ENCODE results near the gene ERMARD.

Gene ERMARD

GRCh38 chr6:169803816-169804340 lies 52.5 kb downstream of the ERMARD start:
- Histone ChIP-seq H3K27ac (ENCODE audit: low read depth, low read length, severe bottlenecking) (no peak overlapping the region), H3K9me3 (ENCODE audit: control insufficient read depth, low read length) (no peaks in the 10 kb centered on the region), H3K4me1 (ENCODE audit: control insufficient read depth, insufficient read depth, low read length, poor library complexity, severe bottlenecking) (peaks cover 20% of the 10 kb centered on the region), H3K4me3 (ENCODE audit: extremely low read depth, insufficient read depth, low read length, poor library complexity, severe bottlenecking) (no peak overlapping the region), H3K36me3 (ENCODE audit: control insufficient read depth, insufficient read depth, low read length) (no peaks in the 10 kb centered on the region)
- WGBS, 2 experiments (ENCODE audit: insufficient coverage in 2 of 2): 93 to 96% methylated on average over 2 to 3 of the region's 3 CpGs

GRCh38 chr6:169804427-169804826 lies 53.0 kb downstream of the ERMARD start:
- H3K4me3 ChIP-seq (ENCODE audit: extremely low read depth, insufficient read depth, low read length, poor library complexity, severe bottlenecking): no peak overlapping the region

GRCh38 chr6:169805242-169805838 lies 53.9 kb downstream of the ERMARD start:
- no peaks in the 10 kb centered on the region for H3K36me3 ChIP-seq (ENCODE audit: control insufficient read depth, insufficient read depth, low read length)
- no peak overlapping the region for H3K27ac ChIP-seq (ENCODE audit: low read depth, low read length, severe bottlenecking)
- H3K4me1 ChIP-seq (ENCODE audit: control insufficient read depth, insufficient read depth, low read length, poor library complexity, severe bottlenecking): peaks cover 15% of the 10 kb centered on the region
- H3K4me3 ChIP-seq (ENCODE audit: extremely low read depth, insufficient read depth, low read length, poor library complexity, severe bottlenecking): no peak overlapping the region
- 88 to 90% methylated on average over 7 of the region's 7 CpGs for WGBS, 2 experiments (ENCODE audit: insufficient coverage in 2 of 2)
- H3K9me3 ChIP-seq (ENCODE audit: control insufficient read depth, low read length): no peaks in the 10 kb centered on the region

More at GRCh38 chr6:169804427-169804826, 53.0 kb downstream of the ERMARD start:
- peaks cover 17% of the 10 kb centered on the region for H3K4me1 ChIP-seq (ENCODE audit: control insufficient read depth, insufficient read depth, low read length, poor library complexity, severe bottlenecking)
- no peak overlapping the region for H3K27ac ChIP-seq (ENCODE audit: low read depth, low read length, severe bottlenecking)
- H3K36me3 ChIP-seq (ENCODE audit: control insufficient read depth, insufficient read depth, low read length): no peaks in the 10 kb centered on the region
- H3K9me3 ChIP-seq (ENCODE audit: control insufficient read depth, low read length): no peaks in the 10 kb centered on the region

- no peak overlapping the region for H3K27ac ChIP-seq (ENCODE audit: low read depth, low read length, severe bottlenecking)
- no peaks in the 10 kb centered on the region for H3K36me3 ChIP-seq (ENCODE audit: control insufficient read depth, insufficient read depth, low read length)
- H3K4me3 ChIP-seq (ENCODE audit: extremely low read depth, insufficient read depth, low read length, poor library complexity, severe bottlenecking): no peak overlapping the region
- WGBS, 2 experiments (ENCODE audit: insufficient coverage in 2 of 2): no CpG with 5 or more reads among the region's 1 CpG
- no peaks in the 10 kb centered on the region for H3K9me3 ChIP-seq (ENCODE audit: control insufficient read depth, low read length)
- H3K4me1 ChIP-seq (ENCODE audit: control insufficient read depth, insufficient read depth, low read length, poor library complexity, severe bottlenecking): peaks cover 2% of the 10 kb centered on the region
These were observed 55.3 kb downstream of the ERMARD start for GRCh38 chr6:169806701-169807100.

GRCh38 chr6:169807229-169807628 lies 55.8 kb downstream of the ERMARD start:
- Histone ChIP-seq H3K36me3 (ENCODE audit: control insufficient read depth, insufficient read depth, low read length) (no peaks in the 10 kb centered on the region), H3K27ac (ENCODE audit: low read depth, low read length, severe bottlenecking) (no peak overlapping the region), H3K9me3 (ENCODE audit: control insufficient read depth, low read length) (no peaks in the 10 kb centered on the region), H3K4me3 (ENCODE audit: extremely low read depth, insufficient read depth, low read length, poor library complexity, severe bottlenecking) (no peak overlapping the region), H3K4me1 (ENCODE audit: control insufficient read depth, insufficient read depth, low read length, poor library complexity, severe bottlenecking) (no peaks in the 10 kb centered on the region)
- WGBS, 2 experiments (ENCODE audit: insufficient coverage in 2 of 2): 50% methylated on average over 1 of the region's 1 CpG; no CpG with 5 or more reads in 1 of the 2 experiments

GRCh38 chr6:169807699-169808607 lies 56.5 kb downstream of the ERMARD start:
- H3K4me3 ChIP-seq (ENCODE audit: extremely low read depth, insufficient read depth, low read length, poor library complexity, severe bottlenecking): no peak overlapping the region
- WGBS, 2 experiments (ENCODE audit: insufficient coverage in 2 of 2): 81 to 87% methylated on average over 4 to 6 of the region's 9 CpGs
- no peak overlapping the region for H3K27ac ChIP-seq (ENCODE audit: low read depth, low read length, severe bottlenecking)

GRCh38 chr6:169808608-169808967 lies 57.2 kb downstream of the ERMARD start:
- H3K36me3 ChIP-seq (ENCODE audit: control insufficient read depth, insufficient read depth, low read length): no peaks in the 10 kb centered on the region
- 86 to 90% methylated on average over 1 of the region's 3 CpGs for WGBS, 2 experiments (ENCODE audit: insufficient coverage in 2 of 2)
- no peaks in the 10 kb centered on the region for H3K4me1 ChIP-seq (ENCODE audit: control insufficient read depth, insufficient read depth, low read length, poor library complexity, severe bottlenecking)
- no peak overlapping the region for H3K27ac ChIP-seq (ENCODE audit: low read depth, low read length, severe bottlenecking)
- H3K9me3 ChIP-seq (ENCODE audit: control insufficient read depth, low read length): no peaks in the 10 kb centered on the region
- H3K4me3 ChIP-seq (ENCODE audit: extremely low read depth, insufficient read depth, low read length, poor library complexity, severe bottlenecking): no peak overlapping the region

More at GRCh38 chr6:169807699-169808607, 56.5 kb downstream of the ERMARD start:
- no peaks in the 10 kb centered on the region for H3K36me3 ChIP-seq (ENCODE audit: control insufficient read depth, insufficient read depth, low read length)
- H3K9me3 ChIP-seq (ENCODE audit: control insufficient read depth, low read length): no peaks in the 10 kb centered on the region
- H3K4me1 ChIP-seq (ENCODE audit: control insufficient read depth, insufficient read depth, low read length, poor library complexity, severe bottlenecking): no peaks in the 10 kb centered on the region

GRCh38 chr6:169809386-169809785 lies 58.0 kb downstream of the ERMARD start:
- 60% methylated on average over 1 of the region's 4 CpGs; no CpG with 5 or more reads in 1 of the 2 experiments for WGBS, 2 experiments (ENCODE audit: insufficient coverage in 2 of 2)
- Histone ChIP-seq H3K4me1 (ENCODE audit: control insufficient read depth, insufficient read depth, low read length, poor library complexity, severe bottlenecking) (no peaks in the 10 kb centered on the region), H3K36me3 (ENCODE audit: control insufficient read depth, insufficient read depth, low read length) (no peaks in the 10 kb centered on the region), H3K9me3 (ENCODE audit: control insufficient read depth, low read length) (no peaks in the 10 kb centered on the region), H3K4me3 (ENCODE audit: extremely low read depth, insufficient read depth, low read length, poor library complexity, severe bottlenecking) (no peak overlapping the region), H3K27ac (ENCODE audit: low read depth, low read length, severe bottlenecking) (no peak overlapping the region)

- Histone ChIP-seq H3K36me3 (ENCODE audit: control insufficient read depth, insufficient read depth, low read length) (no peaks in the 10 kb centered on the region), H3K4me1 (ENCODE audit: control insufficient read depth, insufficient read depth, low read length, poor library complexity, severe bottlenecking) (no peaks in the 10 kb centered on the region), H3K27ac (ENCODE audit: low read depth, low read length, severe bottlenecking) (no peak overlapping the region), H3K4me3 (ENCODE audit: extremely low read depth, insufficient read depth, low read length, poor library complexity, severe bottlenecking) (no peak overlapping the region), H3K9me3 (ENCODE audit: control insufficient read depth, low read length) (no peaks in the 10 kb centered on the region)
- 61 to 63% methylated on average over 15 to 18 of the region's 18 CpGs for whole genome bisulfite sequencing, 2 experiments (ENCODE audit: insufficient coverage in 2 of 2)
These were observed 58.9 kb downstream of the ERMARD start for GRCh38 chr6:169810066-169810989.

- Histone ChIP-seq H3K4me3 (ENCODE audit: extremely low read depth, insufficient read depth, low read length, poor library complexity, severe bottlenecking) (no peak overlapping the region), H3K27ac (ENCODE audit: low read depth, low read length, severe bottlenecking) (no peak overlapping the region), H3K36me3 (ENCODE audit: control insufficient read depth, insufficient read depth, low read length) (no peaks in the 10 kb centered on the region), H3K9me3 (ENCODE audit: control insufficient read depth, low read length) (peaks cover 6% of the 10 kb centered on the region), H3K4me1 (ENCODE audit: control insufficient read depth, insufficient read depth, low read length, poor library complexity, severe bottlenecking) (no peaks in the 10 kb centered on the region)
- WGBS, 2 experiments (ENCODE audit: insufficient coverage in 2 of 2): 88 to 89% methylated on average over 6 to 7 of the region's 8 CpGs
These were observed 59.6 kb downstream of the ERMARD start for GRCh38 chr6:169811072-169811471.
